ENCODE data around the gene ADAM11. TPM values are rescaled to one million over a fixed set of nuclear protein-coding genes. Genes with fewer than 3 reads are reported as not detected.

ADAM11 gene
- total and polyA plus RNA-seq, 2 of the 13 experiments (the other 11 are each of a cell fraction or from before 2014, with no cell fraction given) = 0.38 to 0.91 TPM

DNA sequence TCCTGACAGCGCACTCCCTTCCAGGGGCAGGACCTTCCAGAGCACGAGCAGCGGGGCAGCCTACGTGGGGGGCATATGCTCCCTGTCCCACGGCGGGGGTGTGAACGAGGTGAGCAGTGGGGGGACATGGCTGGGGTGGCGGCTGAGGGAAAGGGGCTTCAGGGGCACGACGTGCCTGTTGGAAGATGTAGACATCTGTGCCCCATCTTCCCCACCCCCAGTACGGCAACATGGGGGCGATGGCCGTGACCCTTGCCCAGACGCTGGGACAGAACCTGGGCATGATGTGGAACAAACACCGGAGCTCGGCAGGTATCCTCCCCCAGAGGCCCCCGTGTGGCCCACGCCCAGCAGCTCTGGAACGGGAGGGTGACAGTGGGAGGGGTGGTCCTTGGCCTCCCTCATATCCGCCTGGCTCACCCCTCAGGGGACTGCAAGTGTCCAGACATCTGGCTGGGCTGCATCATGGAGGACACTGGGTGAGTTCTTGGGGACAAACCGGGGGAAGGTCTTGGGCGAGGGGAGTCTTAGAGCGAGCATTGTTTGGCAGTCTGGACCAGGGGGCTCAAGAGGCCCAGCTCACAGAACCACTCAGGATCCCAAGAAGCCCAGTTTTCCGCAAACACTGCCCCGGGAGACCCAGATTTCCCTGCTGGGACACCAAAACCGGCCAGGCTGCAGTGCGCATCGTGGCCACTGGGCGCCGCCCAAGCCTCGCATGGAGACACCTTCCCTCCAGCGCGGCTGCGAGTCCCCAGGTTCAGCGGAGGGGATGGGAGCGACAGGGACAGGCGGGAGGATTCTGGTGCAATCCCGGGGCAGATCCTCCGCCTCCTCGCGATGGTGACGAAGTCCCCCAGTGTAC, 15.7 kb downstream of the ADAM11 start (continued):
- TF ChIP-seq ZSCAN25 (CRISPR knock-in tag; IDR thresholded peaks at IDR 0.05) (no peak; the same call in 1 of the 2 replicates), NFYB (CRISPR knock-in tag; IDR thresholded peaks at IDR 0.05) (no peak), ARID2 (CRISPR knock-in tag; IDR thresholded peaks at IDR 0.05; ENCODE audit: borderline replicate concordance) (peak; percentile 85; the same call in 1 of the 2 replicates), ZNF563 (CRISPR knock-in tag; IDR thresholded peaks at IDR 0.05) (no peak), HDAC2 (CRISPR knock-in tag; IDR thresholded peaks at IDR 0.05) (peak; percentile 19; the same call in 1 of the 2 replicates), MIXL1 (CRISPR knock-in tag; IDR thresholded peaks at IDR 0.05) (no peak), ZNF326 (CRISPR knock-in tag; IDR thresholded peaks at IDR 0.05; ENCODE audit: borderline replicate concordance) (no peak), IRX3 (CRISPR knock-in tag; IDR thresholded peaks at IDR 0.05; ENCODE audit: borderline replicate concordance, low read depth) (no peak), ETV5 (CRISPR knock-in tag; IDR thresholded peaks at IDR 0.05; ENCODE audit: borderline replicate concordance) (0 out of 2 replicates have a peak, but pooled peaks have one; percentile 37), SUZ12 (IDR thresholded peaks at IDR 0.05; ENCODE audit: low read depth, low read length) (no peak), RFX1 (IDR thresholded peaks at IDR 0.05) (no peak), TBX2 (CRISPR knock-in tag; IDR thresholded peaks at IDR 0.05; ENCODE audit: borderline replicate concordance) (no peak), KDM5B (CRISPR knock-in tag; IDR thresholded peaks at IDR 0.05; ENCODE audit: borderline replicate concordance) (no peak), TAF15 (IDR thresholded peaks at IDR 0.05; ENCODE audit: low read depth, low read length, poor library complexity, severe bottlenecking) (no peak), ZFP82 (CRISPR knock-in tag; IDR thresholded peaks at IDR 0.05; ENCODE audit: borderline replicate concordance) (no peak), ZNF484 (CRISPR knock-in tag; IDR thresholded peaks at IDR 0.05; ENCODE audit: borderline replicate concordance, low read depth) (no peak)
- TF ChIP-seq, protein P1, sequence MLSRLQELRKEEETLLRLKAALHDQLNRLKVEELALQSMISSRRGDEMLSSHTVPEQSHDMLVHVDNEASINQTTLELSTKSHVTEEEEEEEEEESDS (CRISPR knock-in tag; IDR thresholded peaks at IDR 0.05; ENCODE audit: borderline replicate concordance) = no peak
- TF ChIP-seq, protein P2, sequence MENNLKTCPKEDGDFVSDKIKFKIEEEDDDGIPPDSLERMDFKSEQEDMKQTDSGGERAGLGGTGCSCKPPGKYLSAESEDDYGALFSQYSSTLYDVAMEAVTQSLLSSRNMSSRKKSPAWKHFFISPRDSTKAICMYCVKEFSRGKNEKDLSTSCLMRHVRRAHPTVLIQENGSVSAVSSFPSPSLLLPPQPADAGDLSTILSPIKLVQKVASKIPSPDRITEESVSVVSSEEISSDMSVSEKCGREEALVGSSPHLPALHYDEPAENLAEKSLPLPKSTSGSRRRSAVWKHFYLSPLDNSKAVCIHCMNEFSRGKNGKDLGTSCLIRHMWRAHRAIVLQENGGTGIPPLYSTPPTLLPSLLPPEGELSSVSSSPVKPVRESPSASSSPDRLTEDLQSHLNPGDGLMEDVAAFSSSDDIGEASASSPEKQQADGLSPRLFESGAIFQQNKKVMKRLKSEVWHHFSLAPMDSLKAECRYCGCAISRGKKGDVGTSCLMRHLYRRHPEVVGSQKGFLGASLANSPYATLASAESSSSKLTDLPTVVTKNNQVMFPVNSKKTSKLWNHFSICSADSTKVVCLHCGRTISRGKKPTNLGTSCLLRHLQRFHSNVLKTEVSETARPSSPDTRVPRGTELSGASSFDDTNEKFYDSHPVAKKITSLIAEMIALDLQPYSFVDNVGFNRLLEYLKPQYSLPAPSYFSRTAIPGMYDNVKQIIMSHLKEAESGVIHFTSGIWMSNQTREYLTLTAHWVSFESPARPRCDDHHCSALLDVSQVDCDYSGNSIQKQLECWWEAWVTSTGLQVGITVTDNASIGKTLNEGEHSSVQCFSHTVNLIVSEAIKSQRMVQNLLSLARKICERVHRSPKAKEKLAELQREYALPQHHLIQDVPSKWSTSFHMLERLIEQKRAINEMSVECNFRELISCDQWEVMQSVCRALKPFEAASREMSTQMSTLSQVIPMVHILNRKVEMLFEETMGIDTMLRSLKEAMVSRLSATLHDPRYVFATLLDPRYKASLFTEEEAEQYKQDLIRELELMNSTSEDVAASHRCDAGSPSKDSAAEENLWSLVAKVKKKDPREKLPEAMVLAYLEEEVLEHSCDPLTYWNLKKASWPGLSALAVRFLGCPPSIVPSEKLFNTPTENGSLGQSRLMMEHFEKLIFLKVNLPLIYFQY (CRISPR knock-in tag; IDR thresholded peaks at IDR 0.05; ENCODE audit: borderline replicate concordance) = no peak
- TF ChIP-seq, protein P3, sequence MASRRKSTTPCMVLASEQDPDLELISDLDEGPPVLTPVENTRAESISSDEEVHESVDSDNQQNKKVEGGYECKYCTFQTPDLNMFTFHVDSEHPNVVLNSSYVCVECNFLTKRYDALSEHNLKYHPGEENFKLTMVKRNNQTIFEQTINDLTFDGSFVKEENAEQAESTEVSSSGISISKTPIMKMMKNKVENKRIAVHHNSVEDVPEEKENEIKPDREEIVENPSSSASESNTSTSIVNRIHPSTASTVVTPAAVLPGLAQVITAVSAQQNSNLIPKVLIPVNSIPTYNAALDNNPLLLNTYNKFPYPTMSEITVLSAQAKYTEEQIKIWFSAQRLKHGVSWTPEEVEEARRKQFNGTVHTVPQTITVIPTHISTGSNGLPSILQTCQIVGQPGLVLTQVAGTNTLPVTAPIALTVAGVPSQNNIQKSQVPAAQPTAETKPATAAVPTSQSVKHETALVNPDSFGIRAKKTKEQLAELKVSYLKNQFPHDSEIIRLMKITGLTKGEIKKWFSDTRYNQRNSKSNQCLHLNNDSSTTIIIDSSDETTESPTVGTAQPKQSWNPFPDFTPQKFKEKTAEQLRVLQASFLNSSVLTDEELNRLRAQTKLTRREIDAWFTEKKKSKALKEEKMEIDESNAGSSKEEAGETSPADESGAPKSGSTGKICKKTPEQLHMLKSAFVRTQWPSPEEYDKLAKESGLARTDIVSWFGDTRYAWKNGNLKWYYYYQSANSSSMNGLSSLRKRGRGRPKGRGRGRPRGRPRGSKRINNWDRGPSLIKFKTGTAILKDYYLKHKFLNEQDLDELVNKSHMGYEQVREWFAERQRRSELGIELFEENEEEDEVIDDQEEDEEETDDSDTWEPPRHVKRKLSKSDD (CRISPR knock-in tag; IDR thresholded peaks at IDR 0.05; ENCODE audit: low read depth) = no peak
- TF ChIP-seq, protein P4, sequence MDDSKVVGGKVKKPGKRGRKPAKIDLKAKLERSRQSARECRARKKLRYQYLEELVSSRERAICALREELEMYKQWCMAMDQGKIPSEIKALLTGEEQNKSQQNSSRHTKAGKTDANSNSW (CRISPR knock-in tag; IDR thresholded peaks at IDR 0.05; ENCODE audit: borderline replicate concordance) = 0 out of 2 replicates have a peak, but pooled peaks have one; percentile 36
- TF ChIP-seq, protein P5, sequence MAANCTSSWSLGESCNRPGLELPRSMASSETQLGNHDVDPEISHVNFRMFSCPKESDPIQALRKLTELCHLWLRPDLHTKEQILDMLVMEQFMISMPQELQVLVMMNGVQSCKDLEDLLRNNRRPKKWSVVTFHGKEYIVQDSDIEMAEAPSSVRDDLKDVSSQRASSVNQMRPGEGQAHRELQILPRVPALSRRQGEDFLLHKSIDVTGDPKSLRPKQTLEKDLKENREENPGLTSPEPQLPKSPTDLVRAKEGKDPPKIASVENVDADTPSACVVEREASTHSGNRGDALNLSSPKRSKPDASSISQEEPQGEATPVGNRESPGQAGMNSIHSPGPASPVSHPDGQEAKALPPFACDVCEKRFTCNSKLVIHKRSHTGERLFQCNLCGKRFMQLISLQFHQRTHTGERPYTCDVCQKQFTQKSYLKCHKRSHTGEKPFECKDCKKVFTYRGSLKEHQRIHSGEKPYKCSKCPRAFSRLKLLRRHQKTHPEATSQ (CRISPR knock-in tag; IDR thresholded peaks at IDR 0.05; ENCODE audit: borderline replicate concordance) = no peak
